CD4-positive, CD25-positive, alpha-beta regulatory T cell (primary cell): ENCODE data around the gene CFAP77. TPM values are rescaled to one million over a fixed set of nuclear protein-coding genes. Genes with fewer than 3 reads are reported as not detected.

Experiments used
- ATAC-seq, 2 donors: fragments of 150-1000 bp; cut with Tn5 transposase; one replicate each; pipeline ENCODE4 v1.10.0; 2021; ENCODE audit warnings: low read depth in 2 of 2, moderate number of reproducible peaks in 2 of 2, moderate library complexity in 1 of 2
- DNase-seq, 3 donors: peaks; one replicate each; pipeline versions ENCODE4 v3.0.0 to v3.0.0-alpha.2; 2012 to 2022; ENCODE audit warnings: mixed read lengths in 1 of 3
- H3K27ac ChIP-seq: one replicate; pipeline ENCODE4 v1.7.0; 2013; ENCODE audit warnings: mild to moderate bottlenecking, low read length; ENCODE audit not compliant: insufficient read depth, poor library complexity, severe bottlenecking
- H3K27me3 ChIP-seq: one replicate; pipeline ENCODE4 v1.7.0; 2013; ENCODE audit warnings: low read length; ENCODE audit not compliant: control insufficient read depth, insufficient read depth
- H3K36me3 ChIP-seq: one replicate; pipeline ENCODE4 v1.7.0; 2013; ENCODE audit warnings: mild to moderate bottlenecking, low read length, moderate library complexity; ENCODE audit not compliant: control insufficient read depth, insufficient read depth
- H3K4me1 ChIP-seq: 2 replicates; pipeline ENCODE4 v1.7.0; 2013; ENCODE audit warnings: mild to moderate bottlenecking, low read length; ENCODE audit not compliant: insufficient read depth, control insufficient read depth, poor library complexity, severe bottlenecking
- H3K4me3 ChIP-seq: one replicate; pipeline ENCODE4 v1.7.0; 2013; ENCODE audit warnings: low read depth, mild to moderate bottlenecking, low read length, moderate library complexity
- H3K9me3 ChIP-seq, 2 experiments: 1 replicate in 1 of 2; 2 replicates in 1 of 2; pipeline ENCODE4 v1.7.0; 2013; ENCODE audit warnings: low read length in 2 of 2, mild to moderate bottlenecking in 1 of 2, moderate library complexity in 1 of 2; ENCODE audit not compliant: control insufficient read depth in 2 of 2
- H3K27ac Mint-ChIP-seq, 3 donors: one replicate each; pipeline ENCODE4 v1.8.0; 2020 to 2022; ENCODE audit warnings: mild to moderate bottlenecking in 3 of 3, mixed read lengths in 3 of 3, moderate library complexity in 2 of 3
- H3K27me3 Mint-ChIP-seq: one replicate; pipeline ENCODE4 v1.8.0; 2022; ENCODE audit warnings: mild to moderate bottlenecking, mixed read lengths
- H3K36me3 Mint-ChIP-seq: one replicate; pipeline ENCODE4 v1.8.0; 2020; ENCODE audit warnings: mixed read lengths
- H3K4me1 Mint-ChIP-seq, 4 donors: one replicate each; pipeline ENCODE4 v1.8.0; 2020 to 2022; ENCODE audit warnings: mixed read lengths in 4 of 4, mild to moderate bottlenecking in 1 of 4
- H3K4me3 Mint-ChIP-seq, 4 donors: one replicate each; pipeline ENCODE4 v1.8.0; 2020 to 2022; ENCODE audit warnings: mild to moderate bottlenecking in 4 of 4, mixed read lengths in 4 of 4, moderate library complexity in 3 of 4
- H3K9me3 Mint-ChIP-seq, 7 donors: one replicate each; pipeline ENCODE4 v1.8.0; 2020 to 2022; ENCODE audit warnings: mixed read lengths in 7 of 7, mild to moderate bottlenecking in 3 of 7, moderate library complexity in 2 of 7
- polyA plus RNA-seq, 4 donors: library from polyadenylated mRNA; unstranded; fragments of 300-500 nt; fragmentation: Illumina TruSeq; gene quantifications; one replicate each; pipeline ENCODE4 v1.2.3, GENCODE V29; 2021
- total RNA-seq: library from RNA; stranded (reverse); gene quantifications from one replicate; pipeline ENCODE4 v1.2.3, GENCODE V29; 2022

The CFAP77 gene
- total and polyA plus RNA-seq, 5 donors from 2014 or later: not detected

GRCh38 chr9:132505991-132506655 is 96.1 kb downstream of the CFAP77 start:
- no peak overlapping the region for H3K27ac Mint-ChIP-seq
- no peaks in the 10 kb centered on the region for H3K9me3 ChIP-seq
- H3K36me3 Mint-ChIP-seq: no peaks in the 10 kb centered on the region
- peaks cover 0 to 10% (median 3%) of the 10 kb centered on the region in 4 donors for H3K4me1 Mint-ChIP-seq
- no peak overlapping the region for H3K4me3 Mint-ChIP-seq
- H3K4me1 ChIP-seq: no peaks in the 10 kb centered on the region
- H3K9me3 Mint-ChIP-seq: no peaks in the 10 kb centered on the region
- no peaks in the 10 kb centered on the region for H3K36me3 ChIP-seq
- no peak overlapping the region for H3K27ac ChIP-seq
- ATAC-seq (no peak), DNase-seq (no peak)
- peaks cover 12% of the 10 kb centered on the region for H3K27me3 Mint-ChIP-seq
- H3K27me3 ChIP-seq: peaks cover 3% of the 10 kb centered on the region
- no peak overlapping the region for H3K4me3 ChIP-seq

- Mint-ChIP-seq H3K4me1 (peaks cover 0 to 10% (median 3%) of the 10 kb centered on the region in 4 donors), H3K27me3 (peaks cover 11% of the 10 kb centered on the region), H3K9me3 (no peaks in the 10 kb centered on the region), H3K4me3 (no peak overlapping the region), H3K36me3 (no peaks in the 10 kb centered on the region), H3K27ac (no peak overlapping the region)
- Histone ChIP-seq H3K4me1 (no peaks in the 10 kb centered on the region), H3K36me3 (no peaks in the 10 kb centered on the region), H3K27ac (no peak overlapping the region), H3K27me3 (peaks cover 3% of the 10 kb centered on the region), H3K9me3 (no peaks in the 10 kb centered on the region), H3K4me3 (no peak overlapping the region)
- no peak for DNase-seq
- ATAC-seq: no peak
Measured at GRCh38 chr9:132506977-132507669, 97.1 kb downstream of the CFAP77 start.

- no peak overlapping the region for H3K4me3 Mint-ChIP-seq
- Histone ChIP-seq H3K4me3 (no peak overlapping the region), H3K27me3 (peaks cover 3% of the 10 kb centered on the region), H3K4me1 (no peaks in the 10 kb centered on the region), H3K36me3 (no peaks in the 10 kb centered on the region), H3K27ac (no peak overlapping the region), H3K9me3 (no peaks in the 10 kb centered on the region)
- ATAC-seq (peak in 1 of 2 donors; percentile 62), DNase-seq (peak; percentile 43 to 68 (median 59))
- H3K36me3 Mint-ChIP-seq: no peaks in the 10 kb centered on the region
- H3K27ac Mint-ChIP-seq: no peak overlapping the region
- H3K27me3 Mint-ChIP-seq: peaks cover 11% of the 10 kb centered on the region
- peaks cover 0 to 10% (median 3%) of the 10 kb centered on the region in 4 donors for H3K4me1 Mint-ChIP-seq
- H3K9me3 Mint-ChIP-seq: no peaks in the 10 kb centered on the region
Measured at GRCh38 chr9:132507670-132508469, 97.9 kb downstream of the CFAP77 start.

- Histone ChIP-seq H3K36me3 (no peaks in the 10 kb centered on the region), H3K27me3 (peaks cover 3% of the 10 kb centered on the region), H3K4me1 (no peaks in the 10 kb centered on the region), H3K27ac (no peak overlapping the region), H3K4me3 (no peak overlapping the region), H3K9me3 (no peaks in the 10 kb centered on the region)
- H3K4me1 Mint-ChIP-seq: peaks cover 0 to 10% (median 3%) of the 10 kb centered on the region in 4 donors
- ATAC-seq: no peak
- no peak for DNase-seq
- H3K27me3 Mint-ChIP-seq: peaks cover 5% of the 10 kb centered on the region
- H3K4me3 Mint-ChIP-seq: no peak overlapping the region
- no peak overlapping the region for H3K27ac Mint-ChIP-seq
- no peaks in the 10 kb centered on the region for H3K9me3 Mint-ChIP-seq
- H3K36me3 Mint-ChIP-seq: no peaks in the 10 kb centered on the region
Measured at GRCh38 chr9:132509928-132510874, 100.2 kb downstream of the CFAP77 start.

GRCh38 chr9:132511191-132511999 is 101.4 kb downstream of the CFAP77 start:
- H3K36me3 ChIP-seq: no peaks in the 10 kb centered on the region
- Mint-ChIP-seq H3K36me3 (no peaks in the 10 kb centered on the region), H3K27me3 (no peaks in the 10 kb centered on the region), H3K4me1 (peaks cover 0 to 10% (median 3%) of the 10 kb centered on the region in 4 donors), H3K27ac (no peak overlapping the region), H3K9me3 (no peaks in the 10 kb centered on the region), H3K4me3 (no peak overlapping the region)
- no peak overlapping the region for H3K27ac ChIP-seq
- H3K4me1 ChIP-seq: no peaks in the 10 kb centered on the region
- ATAC-seq: no peak
- no peak for DNase-seq
- H3K9me3 ChIP-seq: no peaks in the 10 kb centered on the region
- no peak overlapping the region for H3K4me3 ChIP-seq
- H3K27me3 ChIP-seq: peaks cover 3% of the 10 kb centered on the region

GRCh38 chr9:132513416-132513815 is 103.4 kb downstream of the CFAP77 start:
- DNase-seq (no peak), ATAC-seq (no peak)
- no peaks in the 10 kb centered on the region for H3K27me3 Mint-ChIP-seq
- Histone ChIP-seq H3K4me3 (no peak overlapping the region), H3K27me3 (no peaks in the 10 kb centered on the region), H3K27ac (no peak overlapping the region), H3K4me1 (no peaks in the 10 kb centered on the region), H3K9me3 (no peaks in the 10 kb centered on the region), H3K36me3 (no peaks in the 10 kb centered on the region)
- H3K9me3 Mint-ChIP-seq: no peaks in the 10 kb centered on the region
- no peaks in the 10 kb centered on the region for H3K36me3 Mint-ChIP-seq
- H3K4me1 Mint-ChIP-seq: no peaks in the 10 kb centered on the region
- H3K27ac Mint-ChIP-seq: no peak overlapping the region
- no peak overlapping the region for H3K4me3 Mint-ChIP-seq
